GM19324 (cell line): ENCODE measurements around the gene MGLL.

Experiments
- ATAC-seq: cut with Tn5 transposase; IDR thresholded peaks from one replicate; pipeline ENCODE4 v1.9.1; 2021; ENCODE audit warnings: mild to moderate bottlenecking, moderate library complexity; ENCODE audit not compliant: unreplicated experiment, low FRiP score

MGLL gene

GRCh38 chr3:127731546-127732289 lies 90.6 kb downstream of the MGLL start:
- ATAC-seq: no peak

DNA sequence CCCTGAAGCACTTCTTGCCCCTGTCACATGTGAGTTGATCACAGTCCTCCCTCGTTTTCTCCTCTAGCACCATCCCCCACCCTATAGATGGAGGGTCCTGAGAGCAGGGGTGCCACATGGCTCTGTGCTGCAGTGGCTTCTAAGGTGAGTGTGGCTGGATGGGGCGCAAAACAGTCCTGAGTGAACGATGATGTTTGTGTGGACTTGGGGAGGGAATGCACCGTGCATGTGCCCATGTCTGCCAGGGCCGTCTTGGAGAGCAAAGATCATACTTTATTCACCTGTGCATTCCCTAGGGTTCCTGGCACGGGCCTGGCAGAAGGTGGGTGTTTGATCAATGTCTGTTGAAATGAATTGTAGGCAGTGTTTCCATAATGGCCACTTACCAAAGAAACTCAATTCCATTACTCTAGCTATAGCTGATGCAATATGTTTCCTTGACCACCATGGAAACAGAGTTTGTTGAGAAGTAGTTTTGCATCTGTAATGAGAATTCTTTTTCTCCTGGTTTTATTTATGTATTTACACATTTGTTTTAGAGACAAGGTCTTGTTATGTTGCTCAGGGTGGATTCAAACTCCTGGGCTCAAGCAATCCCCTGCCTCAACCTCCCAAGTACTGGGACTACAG lies 91.5 kb downstream of the MGLL start:
- no peak for ATAC-seq

DNA sequence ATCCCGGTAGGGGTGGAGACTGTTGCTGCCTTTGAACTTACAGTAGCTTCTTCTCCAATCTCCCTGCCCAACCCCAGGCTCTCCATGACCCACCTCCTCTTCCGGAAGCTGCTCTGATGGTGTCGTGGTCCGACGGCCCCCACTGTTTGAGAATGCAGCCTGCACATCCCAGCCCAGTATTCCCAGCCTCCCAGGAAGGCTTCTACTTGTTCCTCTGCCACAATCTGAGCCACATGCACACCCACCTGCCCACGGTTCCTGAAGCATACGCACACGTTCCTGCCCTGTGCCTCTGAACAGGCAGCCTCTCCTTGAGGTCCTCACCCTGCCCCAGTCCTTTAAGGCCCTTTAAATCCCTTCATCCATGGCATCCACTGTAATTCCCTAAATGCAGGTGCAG lies 92.1 kb downstream of the MGLL start:
- ATAC-seq: no peak

DNA sequence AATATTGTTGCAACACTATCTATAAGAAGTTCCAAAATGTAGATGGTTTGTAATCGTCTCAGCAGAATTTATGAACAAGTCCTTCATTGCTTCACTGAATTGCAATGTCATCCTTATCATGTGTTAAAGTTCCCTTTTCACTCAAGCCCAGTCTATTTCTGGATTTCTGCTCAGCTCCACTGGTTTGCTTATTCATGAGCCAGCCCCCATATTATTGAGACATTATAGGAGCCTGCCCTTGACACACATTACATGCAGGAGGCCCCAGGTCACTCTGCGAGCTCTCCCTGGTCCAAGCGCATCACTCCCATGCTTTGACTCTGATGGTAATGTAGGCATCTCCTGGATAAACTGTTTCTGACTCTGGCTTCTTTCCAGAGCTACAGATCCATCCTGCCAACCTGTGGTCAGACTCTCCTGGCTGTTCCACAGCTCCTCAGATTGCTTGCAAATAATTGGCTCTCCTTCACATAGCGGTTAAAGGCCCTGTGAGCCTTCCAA lies 92.7 kb downstream of the MGLL start:
- ATAC-seq: no peak

DNA sequence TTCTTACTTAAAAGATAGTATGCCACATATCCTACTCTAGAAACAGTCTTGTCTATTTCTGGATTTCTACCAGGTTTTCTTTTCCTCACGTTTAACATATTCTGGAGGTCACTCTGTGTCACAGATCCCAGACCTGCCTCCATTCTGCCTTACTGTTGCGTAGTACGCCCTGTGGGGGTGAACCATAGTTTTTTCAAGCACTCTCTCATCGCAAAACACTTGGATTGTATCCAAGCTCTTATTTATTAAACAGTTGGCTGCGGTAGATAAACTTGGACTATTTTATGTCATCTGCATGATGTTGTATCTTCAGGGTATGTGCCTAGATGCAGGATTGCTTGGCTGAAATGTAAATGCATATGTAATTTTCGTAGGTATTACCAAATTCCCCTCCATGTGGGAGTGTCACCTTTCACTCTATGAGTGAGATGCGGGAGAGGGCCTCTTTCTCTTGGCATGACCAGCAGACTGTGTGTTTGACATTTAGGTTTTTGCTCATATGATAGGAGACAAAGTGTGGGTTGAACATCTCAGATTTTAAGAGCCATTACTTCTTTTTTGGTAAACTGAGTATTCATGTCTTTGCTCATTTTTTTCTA lies 93.8 kb downstream of the MGLL start:
- ATAC-seq: no peak

GRCh38 chr3:127726894-127727293 lies 95.4 kb downstream of the MGLL start:
- ATAC-seq: no peak

- ATAC-seq: no peak
Measured at GRCh38 chr3:127723011-127723567, 99.2 kb downstream of the MGLL start.

DNA sequence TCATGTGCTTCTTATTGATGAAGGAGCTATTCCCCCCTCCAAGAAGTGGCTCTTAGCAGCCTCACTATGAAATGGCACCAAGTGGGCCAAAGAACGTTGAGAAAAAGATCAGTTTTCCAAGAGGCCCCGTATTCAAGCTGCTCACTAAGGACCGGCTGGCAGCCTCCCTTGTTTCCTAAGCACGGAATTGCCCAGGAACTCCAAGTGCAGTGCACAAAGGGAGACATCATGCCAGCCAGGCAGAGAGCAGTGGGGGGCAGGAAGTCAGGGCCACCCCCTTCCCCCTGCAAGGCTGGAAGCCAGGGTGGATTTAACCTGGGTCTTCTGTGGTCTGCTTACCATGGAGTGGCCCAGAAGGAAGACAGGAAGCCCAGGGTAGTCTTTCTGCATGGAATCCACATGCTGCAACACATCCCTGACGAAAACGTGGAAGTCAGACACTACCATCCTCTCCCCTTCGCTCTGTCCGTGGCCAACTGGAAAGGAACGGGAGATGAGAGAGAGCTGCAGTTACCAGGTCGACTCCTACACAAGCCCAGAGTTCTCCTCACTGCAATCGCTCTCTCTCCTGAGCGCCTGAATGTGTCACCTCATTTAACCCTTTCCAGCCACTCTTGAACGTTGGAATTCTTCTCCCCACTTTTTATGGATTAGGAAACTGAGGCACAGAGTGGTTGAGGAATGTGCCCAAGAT lies 100.1 kb downstream of the MGLL start:
- no peak for ATAC-seq

GRCh38 chr3:127720985-127721935 lies 101.1 kb downstream of the MGLL start:
- no peak for ATAC-seq

GRCh38 chr3:127720161-127720823 lies 102.0 kb downstream of the MGLL start:
- no peak for ATAC-seq

DNA sequence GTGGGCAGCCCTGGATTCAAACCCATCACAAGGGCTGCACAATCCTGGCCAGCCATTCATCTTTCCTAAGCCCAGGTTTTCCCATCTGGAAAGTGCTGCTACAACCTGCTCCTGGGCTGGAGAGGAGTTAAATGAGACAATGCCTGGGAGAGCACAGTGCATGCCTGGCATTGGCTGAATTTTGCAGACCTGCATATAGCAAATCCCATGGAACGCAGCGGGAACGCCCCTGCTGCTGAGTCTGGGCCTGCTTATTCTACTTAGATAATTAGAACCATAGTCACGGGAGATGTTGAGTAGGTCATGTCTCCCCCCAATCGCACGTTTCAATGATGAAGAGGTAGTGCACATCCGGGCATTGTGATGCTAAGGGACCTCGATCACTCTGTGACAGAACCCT lies 102.9 kb downstream of the MGLL start:
- ATAC-seq: no peak

- ATAC-seq: no peak
Measured at GRCh38 chr3:127718916-127719290, 103.4 kb downstream of the MGLL start.

DNA sequence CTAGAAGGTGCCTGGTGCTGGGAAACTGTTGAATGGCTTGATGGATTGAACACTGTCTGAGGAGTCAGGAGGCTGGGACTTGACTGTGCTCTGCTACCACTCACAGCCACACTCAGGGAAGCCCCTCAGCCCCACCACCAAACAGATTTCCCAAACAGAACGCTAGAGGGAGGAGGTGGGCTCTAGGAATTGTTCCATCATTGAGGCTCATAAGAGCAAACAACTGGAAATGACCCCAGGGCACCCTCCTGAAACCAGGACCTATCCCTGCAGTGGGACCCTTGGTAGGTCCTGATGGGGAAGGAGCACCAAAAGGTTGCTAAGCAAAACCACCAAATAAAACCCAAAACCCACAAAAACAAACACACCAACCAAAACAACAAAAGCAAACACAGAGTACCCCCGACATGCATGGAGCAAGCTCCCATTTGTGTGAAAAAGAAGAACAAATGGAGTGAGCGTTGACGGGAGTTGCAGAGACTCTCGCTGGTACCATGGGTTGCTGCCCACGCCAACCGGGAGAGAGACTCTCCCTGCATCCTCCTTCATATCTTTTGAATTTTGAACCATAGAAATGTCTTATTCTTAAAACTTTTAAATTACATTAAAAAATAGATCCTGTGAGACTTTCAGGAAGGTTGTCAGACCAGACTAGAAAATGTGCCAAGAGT lies 103.9 kb downstream of the MGLL start:
- no peak for ATAC-seq

GRCh38 chr3:127717357-127718244 lies 104.7 kb downstream of the MGLL start:
- no peak for ATAC-seq

- ATAC-seq: no peak
Measured at GRCh38 chr3:127716384-127716783, 105.9 kb downstream of the MGLL start.

- ATAC-seq: no peak
Measured at GRCh38 chr3:127715532-127715931, 106.8 kb downstream of the MGLL start.

DNA sequence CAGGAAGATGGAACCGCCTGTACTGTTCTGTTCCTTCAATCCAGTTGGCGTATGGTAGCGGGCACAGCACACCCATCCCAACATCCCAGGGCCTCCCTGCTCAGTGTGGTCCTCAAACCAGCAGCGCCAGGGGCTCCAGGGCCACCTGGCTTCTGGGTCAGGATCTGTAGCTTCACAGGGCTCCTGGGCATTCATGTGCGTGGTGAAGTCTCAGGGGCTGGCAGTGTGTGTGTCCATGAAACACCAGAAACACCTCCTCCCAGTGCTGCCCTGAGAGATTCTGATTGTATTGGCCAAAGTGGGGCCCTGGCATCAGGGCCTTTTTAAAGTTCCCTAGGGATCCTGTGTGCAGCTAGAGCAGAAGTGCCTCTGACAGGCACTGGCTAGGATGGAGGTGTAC lies 107.4 kb downstream of the MGLL start:
- ATAC-seq: no peak

DNA sequence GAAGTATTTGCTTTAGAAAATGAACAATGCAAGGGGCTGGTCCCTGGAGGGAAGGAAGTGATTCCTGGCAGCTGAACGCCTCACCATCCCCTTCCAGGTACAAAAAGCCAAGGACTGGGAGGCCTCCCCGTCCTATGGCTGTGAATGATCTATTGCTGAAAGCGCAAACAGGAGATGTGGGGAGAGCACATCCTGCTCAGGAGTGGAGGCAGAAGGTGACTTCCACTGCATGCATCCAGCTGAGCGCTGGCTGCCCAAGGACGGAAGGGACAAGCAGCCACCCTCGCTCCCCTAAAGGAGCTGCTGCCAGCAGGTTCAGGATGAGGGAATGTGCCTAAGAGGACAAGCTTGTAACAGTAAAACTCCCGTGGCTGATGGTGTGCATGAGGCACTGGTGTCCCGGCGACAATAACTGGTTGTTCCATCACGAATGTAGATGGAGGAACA lies 108.2 kb downstream of the MGLL start:
- no peak for ATAC-seq
